ENCODE results near the gene PLPPR1. TPM values are rescaled to one million over a fixed set of nuclear protein-coding genes. Genes with fewer than 3 reads are reported as not detected.

PLPPR1 gene
- total and polyA plus RNA-seq, 2 of the 13 experiments (the other 11 are each of a cell fraction or from before 2014, with no cell fraction given): 16.0 to 84.7 TPM

DNA sequence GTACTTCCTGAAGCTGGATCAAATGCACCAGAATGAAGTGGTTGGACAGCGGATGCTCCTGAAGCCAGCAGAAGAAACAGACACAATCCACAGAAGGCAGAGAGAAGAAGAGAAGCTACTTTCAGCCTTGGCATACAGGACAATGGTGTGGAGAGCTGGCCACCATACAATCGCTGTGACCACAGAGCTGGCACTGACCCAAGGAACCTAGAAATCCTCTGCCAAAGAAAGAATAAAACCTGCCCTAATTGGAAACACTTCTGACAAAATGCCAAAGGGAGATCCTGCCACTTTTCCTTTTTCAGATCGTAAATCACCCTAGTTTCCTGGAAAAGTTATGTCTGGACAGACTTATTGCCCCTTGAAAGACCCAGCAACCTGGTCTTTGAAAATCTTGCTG lies 278.5 kb downstream of the PLPPR1 start (continued):
- no peak for TF ChIP-seq CHD4 (IDR thresholded peaks at IDR 0.05; ENCODE audit: borderline replicate concordance, low read length)
- TF ChIP-seq AHDC1 (CRISPR knock-in tag; IDR thresholded peaks at IDR 0.05; ENCODE audit: borderline replicate concordance): no peak
- TF ChIP-seq, protein P1, sequence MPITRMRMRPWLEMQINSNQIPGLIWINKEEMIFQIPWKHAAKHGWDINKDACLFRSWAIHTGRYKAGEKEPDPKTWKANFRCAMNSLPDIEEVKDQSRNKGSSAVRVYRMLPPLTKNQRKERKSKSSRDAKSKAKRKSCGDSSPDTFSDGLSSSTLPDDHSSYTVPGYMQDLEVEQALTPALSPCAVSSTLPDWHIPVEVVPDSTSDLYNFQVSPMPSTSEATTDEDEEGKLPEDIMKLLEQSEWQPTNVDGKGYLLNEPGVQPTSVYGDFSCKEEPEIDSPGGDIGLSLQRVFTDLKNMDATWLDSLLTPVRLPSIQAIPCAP (CRISPR knock-in tag; IDR thresholded peaks at IDR 0.05; ENCODE audit: low read depth): no peak

DNA sequence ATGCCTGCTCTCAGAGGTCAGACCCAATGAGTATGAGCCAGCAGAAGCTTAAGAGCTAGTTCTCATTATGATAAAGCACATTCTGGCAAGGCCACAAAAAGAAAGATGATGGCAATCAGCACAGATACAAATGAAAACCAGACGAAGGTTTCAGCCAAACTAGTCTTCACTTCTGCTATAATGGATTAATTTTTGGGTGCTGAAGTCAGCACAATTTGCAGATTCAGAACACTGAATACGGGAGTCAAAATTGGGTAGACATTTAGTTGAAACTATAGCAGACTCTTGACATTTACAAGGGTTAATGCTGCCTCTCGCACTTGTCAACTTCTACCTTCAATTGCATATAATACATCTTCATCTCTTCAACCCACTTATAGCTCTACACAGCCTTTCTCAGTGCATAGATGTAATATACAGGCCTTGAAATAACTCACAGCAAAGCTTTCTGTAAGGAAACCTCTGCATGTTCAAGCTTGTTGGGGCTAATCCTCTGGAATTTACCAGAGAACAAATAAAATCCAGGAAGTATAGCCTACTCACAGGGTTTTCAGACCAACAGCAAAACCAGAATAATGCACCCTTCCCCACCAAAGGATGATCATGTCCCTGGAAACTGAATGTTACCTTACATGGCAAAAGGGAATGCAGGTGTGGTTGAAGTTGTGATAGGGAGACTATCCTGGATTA lies 279.1 kb downstream of the PLPPR1 start:
- FAIRE-seq (peak; percentile 44), DNase-seq (ENCODE audit: low spot score) (no peak), ATAC-seq (no peak)
- H3K4me2 ChIP-seq (ENCODE audit: low read depth, low read length): no peak overlapping the region
- 95% methylated on average over 3 of the region's 3 CpGs for WGBS (ENCODE audit: low lambda C conversion rate)
- CTCF ChIA-PET (ENCODE audit: low intra/inter-chr PET ratio, low total read pairs): no interaction called here
- peaks cover 0 to under 1% of the 10 kb centered on the region in 2 experiments; a peak in 3 of 5 replicates for H3K36me3 ChIP-seq (replicated peaks in 1 of 2; ENCODE audit: control insufficient read depth in 1 of 2, insufficient read depth in 2 of 2, low read length in 2 of 2)
- H3K9ac ChIP-seq (ENCODE audit: insufficient read depth, low read depth, low read length): no peak overlapping the region
- in situ Hi-C loops (cut with HindIII; ENCODE audit: extremely low pct_ligation_motif_present, low pct_unique_long_range_greater_than_20kb) (loop anchor here (5.0 kb wide), 3 partner anchors 190 to 705 kb away; no protein-coding TSS in a partner anchor), intact Hi-C loops (cut with micrococcal nuclease; ENCODE audit: unreplicated experiment) (no loop called here)
- no peak overlapping the region for H3K27ac ChIP-seq (ENCODE audit: extremely low read length, insufficient read depth, low read length)
- H3K79me2 ChIP-seq (ENCODE audit: insufficient read depth, low read length): no peaks in the 10 kb centered on the region
- peaks cover 14% of the 10 kb centered on the region for H3K4me1 ChIP-seq (ENCODE audit: insufficient read depth, low read length)
- no peak overlapping the region for H2AFZ ChIP-seq (ENCODE audit: low read length)
- BruUV-seq (replicated peaks): no TSS peak
- H4K20me1 ChIP-seq (ENCODE audit: insufficient read depth, low read length): no peaks in the 10 kb centered on the region
- POLR2A ChIA-PET: no interaction called here
- H3K9me3 ChIP-seq (ENCODE audit: low read length): no peaks in the 10 kb centered on the region
- H3K27me3 ChIP-seq (ENCODE audit: control insufficient read depth in 1 of 2, insufficient read depth in 2 of 2, low read length in 2 of 2): no peaks in the 10 kb centered on the region
- no peak overlapping the region for H3K4me3 ChIP-seq (replicated peaks in 1 of 3; ENCODE audit: insufficient read depth in 1 of 3, low read depth in 2 of 3, low read length in 3 of 3)
- no peak for TF ChIP-seq ZNF337 (CRISPR knock-in tag; IDR thresholded peaks at IDR 0.05; ENCODE audit: borderline replicate concordance, low read depth)
- TF ChIP-seq ZNF280B (CRISPR knock-in tag; IDR thresholded peaks at IDR 0.05; ENCODE audit: borderline replicate concordance): no peak
- TF ChIP-seq KDM2A (CRISPR knock-in tag; IDR thresholded peaks at IDR 0.05; ENCODE audit: borderline replicate concordance, low read depth): no peak
- no peak for TF ChIP-seq SP5 (CRISPR knock-in tag; IDR thresholded peaks at IDR 0.05; ENCODE audit: borderline replicate concordance, low read depth)
- no peak for TF ChIP-seq DMAP1 (CRISPR knock-in tag; IDR thresholded peaks at IDR 0.05)
- no peak for TF ChIP-seq ISL2 (CRISPR knock-in tag; IDR thresholded peaks at IDR 0.05)
- TF ChIP-seq MAFF (IDR thresholded peaks at IDR 0.05; ENCODE audit: low read depth, low read length): peak; percentile 55; the same call in 1 of the 2 replicates
- no peak for TF ChIP-seq RXRB (CRISPR knock-in tag; IDR thresholded peaks at IDR 0.05; ENCODE audit: borderline replicate concordance)
- TF ChIP-seq ZNF34 (CRISPR knock-in tag; IDR thresholded peaks at IDR 0.05; ENCODE audit: borderline replicate concordance): no peak
- no peak for TF ChIP-seq HNRNPL (IDR thresholded peaks at IDR 0.05; ENCODE audit: low read depth, low read length)
- no peak for TF ChIP-seq ZNF296 (CRISPR knock-in tag; conservative IDR thresholded peaks at IDR 0.05)
- 0 out of 2 replicates have a peak, but pooled peaks have one; percentile 29 for TF ChIP-seq ZC3H13 (CRISPR knock-in tag; IDR thresholded peaks at IDR 0.05)
